Hepatocyte (in vitro differentiated cells): Measurements from ENCODE around the gene ARHGDIB. TPM values are rescaled to one million over a fixed set of nuclear protein-coding genes. Genes with fewer than 3 reads are reported as not detected.

ENCODE experiments used
- DNase-seq: peaks from one replicate; pipeline ENCODE4 v3.0.0-alpha.2; 2016; ENCODE audit warnings: low spot score
- H2AFZ ChIP-seq: fragments of 200-600 bp; sonication (generic); 2 replicates; pipeline ENCODE4 v1.6.0; 2016; ENCODE audit warnings: antibody characterized with exemption, mild to moderate bottlenecking
- H3K27ac ChIP-seq: fragments of 200-600 bp; sonication (generic); 2 replicates; pipeline ENCODE4 v1.5.1; 2016; ENCODE audit warnings: mild to moderate bottlenecking
- H3K27me3 ChIP-seq: fragments of 200-600 bp; sonication (generic); 2 replicates; pipeline ENCODE4 v1.6.1; 2016
- H3K36me3 ChIP-seq: fragments of 200-600 bp; sonication (generic); replicated peaks from 2 replicates; pipeline ENCODE4 v1.5.1; 2016; ENCODE audit warnings: low read depth; ENCODE audit not compliant: insufficient read depth
- H3K4me1 ChIP-seq: fragments of 200-600 bp; sonication (generic); 2 replicates; pipeline ENCODE4 v1.5.1; 2016; ENCODE audit warnings: mild to moderate bottlenecking, moderate library complexity; ENCODE audit not compliant: insufficient read depth
- H3K4me2 ChIP-seq: fragments of 200-600 bp; sonication (generic); 2 replicates; pipeline ENCODE4 v1.6.0; 2016
- H3K4me3 ChIP-seq: fragments of 200-600 bp; sonication (generic); 2 replicates; pipeline ENCODE4 v1.5.1; 2016; ENCODE audit warnings: mild to moderate bottlenecking
- H3K79me2 ChIP-seq: fragments of 200-600 bp; sonication (generic); 2 replicates; pipeline ENCODE4 v1.6.0; 2017; ENCODE audit warnings: mild to moderate bottlenecking
- H3K9me2 ChIP-seq: fragments of 200-600 bp; sonication (generic); replicated peaks from 2 replicates; pipeline ENCODE4 v1.6.0; 2017; ENCODE audit warnings: mild to moderate bottlenecking; ENCODE audit not compliant: insufficient read depth
- H3K9me3 ChIP-seq: fragments of 200-600 bp; sonication (generic); 2 replicates; pipeline ENCODE4 v1.5.1; 2016; ENCODE audit warnings: low read depth, mild to moderate bottlenecking
- H4K20me1 ChIP-seq: fragments of 200-600 bp; sonication (generic); 2 replicates; pipeline ENCODE4 v1.6.0; 2016; ENCODE audit warnings: mild to moderate bottlenecking; ENCODE audit not compliant: insufficient read depth, poor library complexity, severe bottlenecking
- EZH2 ChIP-seq: fragments of 200-600 bp; sonication (generic); IDR thresholded peaks from 2 replicates; pipeline ENCODE4 v1.6.1; 2016; ENCODE audit warnings: antibody characterized with exemption, mild to moderate bottlenecking, borderline replicate concordance
- EZH2phosphoT487 ChIP-seq: fragments of 200-600 bp; sonication (generic); IDR thresholded peaks from one replicate; pipeline ENCODE4 v1.6.1; 2018; ENCODE audit warnings: antibody characterized with exemption, mild to moderate bottlenecking, low read depth, moderate library complexity; ENCODE audit not compliant: unreplicated experiment, severe bottlenecking
- WGBS: methylation state at CpG from one replicate; pipeline ENCODE4 v1.1.6; 2016; ENCODE audit warnings: low lambda C conversion rate; ENCODE audit errors: missing lambda C conversion rate; 5-methylcytosine and 5-hydroxymethylcytosine counted together
- polyA plus RNA-seq: library from polyadenylated mRNA; unstranded; fragments of >200 nt; fragmentation: Nextera tagmentation; extraction: Ambion mirVana; gene quantifications from 2 replicates; pipeline ENCODE4 v1.2.1, GENCODE V29; 2016
- total RNA-seq: library from RNA; depleted of rRNA; stranded (reverse); fragments of >200 nt; gene quantifications from 2 replicates; pipeline ENCODE4 v1.2.3, GENCODE V29; 2014
- TF ChIP-seq, protein P1 (sequence below): fragments of 200-600 bp; sonication (generic); IDR thresholded peaks from 2 replicates; pipeline ENCODE4 v1.5.1; 2016; ENCODE audit warnings: antibody characterized with exemption, mild to moderate bottlenecking; ENCODE audit not compliant: poor library complexity

Gene ARHGDIB
- total and polyA plus RNA-seq, 2 experiments from 2014 or later: 13.3 to 14.2 TPM

DNA sequence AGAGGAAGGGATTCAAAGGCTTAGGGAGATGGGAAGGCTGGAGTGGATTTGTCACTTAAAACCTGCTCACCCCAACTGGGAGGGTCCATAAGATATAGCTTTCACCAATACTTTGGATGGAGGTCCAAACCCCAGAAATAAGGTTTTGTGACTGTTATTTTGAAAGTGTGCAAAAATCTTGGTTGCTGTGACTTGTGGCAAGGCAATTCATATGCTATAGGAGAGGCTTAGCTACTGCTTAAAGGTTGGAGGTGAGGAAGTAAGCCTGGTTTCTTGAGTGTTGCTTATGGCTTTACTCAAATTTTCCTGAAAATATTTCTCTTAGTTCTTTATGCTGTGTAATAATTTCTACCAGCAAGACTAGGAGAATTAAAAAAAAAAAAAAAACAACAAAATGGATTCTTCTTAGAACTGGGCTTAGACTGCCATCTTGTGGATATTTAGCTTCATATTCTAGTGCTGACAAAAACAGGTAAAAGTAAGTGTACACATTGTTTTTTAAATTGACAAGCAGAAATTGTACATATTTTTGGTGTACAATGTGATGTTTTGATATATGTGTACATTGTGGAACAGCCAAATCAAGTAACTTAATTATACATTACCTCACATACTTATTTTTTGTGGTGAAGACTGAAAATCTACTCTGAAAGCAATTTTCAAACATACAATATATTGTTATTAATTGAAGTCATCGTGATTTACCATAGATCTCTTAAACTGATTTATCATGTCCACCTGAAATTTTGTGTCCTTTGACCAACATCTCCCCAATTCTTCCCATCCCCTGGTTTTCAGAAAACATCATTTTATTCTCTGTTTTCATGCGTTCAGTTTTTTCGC, 34.4 kb upstream of the ARHGDIB start:
- 96% methylated on average over 3 of the region's 3 CpGs for WGBS
- H3K36me3 ChIP-seq: no peaks in the 10 kb centered on the region
- H3K27me3 ChIP-seq: no peaks in the 10 kb centered on the region
- H3K9me3 ChIP-seq: no peaks in the 10 kb centered on the region
- TF ChIP-seq, protein P1, sequence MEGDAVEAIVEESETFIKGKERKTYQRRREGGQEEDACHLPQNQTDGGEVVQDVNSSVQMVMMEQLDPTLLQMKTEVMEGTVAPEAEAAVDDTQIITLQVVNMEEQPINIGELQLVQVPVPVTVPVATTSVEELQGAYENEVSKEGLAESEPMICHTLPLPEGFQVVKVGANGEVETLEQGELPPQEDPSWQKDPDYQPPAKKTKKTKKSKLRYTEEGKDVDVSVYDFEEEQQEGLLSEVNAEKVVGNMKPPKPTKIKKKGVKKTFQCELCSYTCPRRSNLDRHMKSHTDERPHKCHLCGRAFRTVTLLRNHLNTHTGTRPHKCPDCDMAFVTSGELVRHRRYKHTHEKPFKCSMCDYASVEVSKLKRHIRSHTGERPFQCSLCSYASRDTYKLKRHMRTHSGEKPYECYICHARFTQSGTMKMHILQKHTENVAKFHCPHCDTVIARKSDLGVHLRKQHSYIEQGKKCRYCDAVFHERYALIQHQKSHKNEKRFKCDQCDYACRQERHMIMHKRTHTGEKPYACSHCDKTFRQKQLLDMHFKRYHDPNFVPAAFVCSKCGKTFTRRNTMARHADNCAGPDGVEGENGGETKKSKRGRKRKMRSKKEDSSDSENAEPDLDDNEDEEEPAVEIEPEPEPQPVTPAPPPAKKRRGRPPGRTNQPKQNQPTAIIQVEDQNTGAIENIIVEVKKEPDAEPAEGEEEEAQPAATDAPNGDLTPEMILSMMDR: peak; percentile 82
- TF ChIP-seq EZH2: no peak
- H3K4me3 ChIP-seq: no peak overlapping the region
- H4K20me1 ChIP-seq: no peaks in the 10 kb centered on the region
- peak; percentile 70 for DNase-seq
- peaks cover 8% of the 10 kb centered on the region for H3K4me1 ChIP-seq
- H3K79me2 ChIP-seq: no peaks in the 10 kb centered on the region
- H3K9me2 ChIP-seq: no peaks in the 10 kb centered on the region
- H3K27ac ChIP-seq: no peak overlapping the region
- H2AFZ ChIP-seq: no peak overlapping the region
- H3K4me2 ChIP-seq: no peak overlapping the region

DNA sequence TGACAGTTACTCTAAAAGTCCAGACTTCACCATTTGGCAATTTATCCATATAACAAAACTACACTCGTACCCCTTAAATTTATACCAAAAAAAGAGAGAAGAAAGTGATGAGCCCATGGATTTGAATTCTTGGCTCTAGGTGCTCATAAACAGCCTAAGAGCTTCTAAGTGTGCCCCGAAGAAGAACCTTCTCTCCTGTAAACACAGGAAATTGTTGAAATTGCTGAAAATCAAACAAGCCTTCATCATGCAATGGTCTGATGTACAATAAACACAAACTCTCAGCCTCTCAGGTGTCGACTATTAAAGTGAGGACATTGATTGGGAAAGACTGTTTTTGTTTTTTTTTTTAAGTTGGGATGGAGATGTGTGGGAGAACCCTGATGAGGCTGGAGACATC, 33.2 kb upstream of the ARHGDIB start:
- Histone ChIP-seq H3K4me1 (peaks cover 6% of the 10 kb centered on the region), H4K20me1 (no peaks in the 10 kb centered on the region), H3K36me3 (no peaks in the 10 kb centered on the region), H3K79me2 (no peaks in the 10 kb centered on the region), H3K4me2 (no peak overlapping the region), H3K9me2 (no peaks in the 10 kb centered on the region), H3K4me3 (no peak overlapping the region), H3K27me3 (no peaks in the 10 kb centered on the region), H2AFZ (no peak overlapping the region), H3K27ac (no peak overlapping the region), H3K9me3 (no peaks in the 10 kb centered on the region)
- TF ChIP-seq EZH2phosphoT487 (no peak), EZH2 (no peak)
- TF ChIP-seq, protein P1: no peak
- DNase-seq: no peak
- 59% methylated on average over 3 of the region's 3 CpGs for WGBS

- H3K27me3 ChIP-seq: no peaks in the 10 kb centered on the region
- WGBS: 78% methylated on average over 4 of the region's 4 CpGs
- H4K20me1 ChIP-seq: no peaks in the 10 kb centered on the region
- no peak overlapping the region for H2AFZ ChIP-seq
- no peaks in the 10 kb centered on the region for H3K36me3 ChIP-seq
- H3K4me1 ChIP-seq: no peaks in the 10 kb centered on the region
- no peaks in the 10 kb centered on the region for H3K9me3 ChIP-seq
- peak; percentile 18 for DNase-seq
- TF ChIP-seq EZH2phosphoT487 (no peak), EZH2 (no peak)
- TF ChIP-seq, protein P1: no peak
- no peaks in the 10 kb centered on the region for H3K79me2 ChIP-seq
- H3K4me2 ChIP-seq: no peak overlapping the region
- no peak overlapping the region for H3K27ac ChIP-seq
- no peaks in the 10 kb centered on the region for H3K9me2 ChIP-seq
- no peak overlapping the region for H3K4me3 ChIP-seq
Observed at GRCh38 chr12:14993537-14994266, 32.3 kb upstream of the ARHGDIB start.
